ENCODE measurements around the gene DUSP12. TPM values are rescaled to one million over a fixed set of nuclear protein-coding genes. Genes with fewer than 3 reads are reported as not detected.
A peak's percentile ranks its signal among the peaks of the same experiment; 100 is the strongest.

Gene DUSP12
- total and polyA plus RNA-seq, 4 donors, result 15.0 to 60.1 (median 23.2) TPM

GRCh38 chr1:161799792-161800191 lies 50.2 kb downstream of the DUSP12 start:
- Histone ChIP-seq H3K36me3 (ENCODE audit: control insufficient read depth in 4 of 4, insufficient read depth in 4 of 4, low read length in 4 of 4) (peaks cover 5 to 23% (median 15%) of the 10 kb centered on the region in 4 donors), H3K4me3 (no peak overlapping the region), H3K9me3 (ENCODE audit: control insufficient read depth in 4 of 4, insufficient read depth in 3 of 4, low read length in 3 of 4) (no peaks in the 10 kb centered on the region), H3K9ac (ENCODE audit: insufficient read depth in 1 of 2, low read length in 2 of 2) (no peak overlapping the region), H3K4me1 (ENCODE audit: control insufficient read depth in 5 of 5, insufficient read depth in 5 of 5, low read length in 5 of 5) (no peaks in the 10 kb centered on the region), H3K27me3 (ENCODE audit: control insufficient read depth in 3 of 3, insufficient read depth in 3 of 3, low read length in 2 of 3) (no peaks in the 10 kb centered on the region), H3K27ac (ENCODE audit: low read depth in 1 of 2, low read length in 1 of 2) (no peak overlapping the region)
- ATAC-seq (ENCODE audit: insufficient read depth, low FRiP score), result no peak
- DNase-seq, result no peak
- WGBS, 2 donors, result 98 to 100% methylated on average over 1 of the region's 1 CpG
- no peak for TF ChIP-seq CTCF (IDR thresholded peaks at IDR 0.05; ENCODE audit: control extremely low read depth, extremely low read depth)

GRCh38 chr1:161801955-161802354 lies 52.4 kb downstream of the DUSP12 start:
- peak; percentile 15 to 44 (median 17) for DNase-seq
- no peak for TF ChIP-seq CTCF (IDR thresholded peaks at IDR 0.05; ENCODE audit: control extremely low read depth, extremely low read depth)
- Histone ChIP-seq H3K27ac (ENCODE audit: low read depth in 1 of 2, low read length in 1 of 2) (no peak overlapping the region), H3K4me3 (no peak overlapping the region), H3K27me3 (ENCODE audit: control insufficient read depth in 3 of 3, insufficient read depth in 3 of 3, low read length in 2 of 3) (no peaks in the 10 kb centered on the region), H3K36me3 (ENCODE audit: control insufficient read depth in 4 of 4, insufficient read depth in 4 of 4, low read length in 4 of 4) (peaks cover 4 to 19% (median 10%) of the 10 kb centered on the region in 4 donors), H3K9ac (ENCODE audit: insufficient read depth in 1 of 2, low read length in 2 of 2) (no peak overlapping the region), H3K9me3 (ENCODE audit: control insufficient read depth in 4 of 4, insufficient read depth in 3 of 4, low read length in 3 of 4) (no peaks in the 10 kb centered on the region), H3K4me1 (ENCODE audit: control insufficient read depth in 5 of 5, insufficient read depth in 5 of 5, low read length in 5 of 5) (no peaks in the 10 kb centered on the region)
- WGBS, 2 donors, result 70 to 83% methylated on average over 7 of the region's 7 CpGs
- ATAC-seq (ENCODE audit: insufficient read depth, low FRiP score), result peak; percentile 53

- H3K4me3 ChIP-seq, result no peak overlapping the region
- no peak overlapping the region for H3K9ac ChIP-seq (ENCODE audit: insufficient read depth in 1 of 2, low read length in 2 of 2)
- no peak overlapping the region for H3K27ac ChIP-seq (ENCODE audit: low read depth in 1 of 2, low read length in 1 of 2)
- no peak for TF ChIP-seq CTCF (IDR thresholded peaks at IDR 0.05; ENCODE audit: control extremely low read depth, extremely low read depth)
- DNase-seq (no peak), ATAC-seq (ENCODE audit: insufficient read depth, low FRiP score) (no peak)
- peaks cover 0 to 16% (median 5%) of the 10 kb centered on the region in 4 donors for H3K36me3 ChIP-seq (ENCODE audit: control insufficient read depth in 4 of 4, insufficient read depth in 4 of 4, low read length in 4 of 4)
- H3K27me3 ChIP-seq (ENCODE audit: control insufficient read depth in 3 of 3, insufficient read depth in 3 of 3, low read length in 2 of 3), result no peaks in the 10 kb centered on the region
- no peaks in the 10 kb centered on the region for H3K4me1 ChIP-seq (ENCODE audit: control insufficient read depth in 5 of 5, insufficient read depth in 5 of 5, low read length in 5 of 5)
- WGBS, 2 donors, result 76 to 88% methylated on average over 2 of the region's 2 CpGs
- no peaks in the 10 kb centered on the region for H3K9me3 ChIP-seq (ENCODE audit: control insufficient read depth in 4 of 4, insufficient read depth in 3 of 4, low read length in 3 of 4)
These were observed 53.6 kb downstream of the DUSP12 start for GRCh38 chr1:161803181-161803580.

Measured in lung (tissue), 12 donors.